Measurements from ENCODE around the gene GNPTG.

GNPTG gene

GRCh38 chr16:1338119-1338730, 13.5 kb upstream of the GNPTG start:
- peak; percentile 26 for TF ChIP-seq CTCF (IDR thresholded peaks at IDR 0.05; ENCODE audit: borderline replicate concordance, control extremely low read depth, extremely low read depth, insufficient read depth, missing control alignments)
- DNase-seq (ENCODE audit: low spot score) = no peak
- in situ Hi-C loops (cut with MboI; ENCODE audit: low sequenced_read_pairs, unreplicated experiment) = no loop called here

- in situ Hi-C loops (cut with MboI; ENCODE audit: low sequenced_read_pairs, unreplicated experiment) = no loop called here
- DNase-seq (ENCODE audit: low spot score) = no peak
Observed at GRCh38 chr16:1338855-1339675, 12.7 kb upstream of the GNPTG start.

GRCh38 chr16:1340730-1341494, 10.8 kb upstream of the GNPTG start:
- no peak for TF ChIP-seq CTCF (IDR thresholded peaks at IDR 0.05; ENCODE audit: borderline replicate concordance, control extremely low read depth, extremely low read depth, insufficient read depth, missing control alignments)
- in situ Hi-C loops (cut with MboI; ENCODE audit: low sequenced_read_pairs, unreplicated experiment) = no loop called here
- no peak for DNase-seq (ENCODE audit: low spot score)

More at GRCh38 chr16:1338855-1339675, 12.7 kb upstream of the GNPTG start:
- TF ChIP-seq CTCF (IDR thresholded peaks at IDR 0.05; ENCODE audit: borderline replicate concordance, control extremely low read depth, extremely low read depth, insufficient read depth, missing control alignments) = no peak

- no peak for TF ChIP-seq CTCF (IDR thresholded peaks at IDR 0.05; ENCODE audit: borderline replicate concordance, control extremely low read depth, extremely low read depth, insufficient read depth, missing control alignments)
- in situ Hi-C loops (cut with MboI; ENCODE audit: low sequenced_read_pairs, unreplicated experiment) = no loop called here
Observed at GRCh38 chr16:1341495-1342420, 10.0 kb upstream of the GNPTG start.

GRCh38 chr16:1342526-1343427, 9.0 kb upstream of the GNPTG start:
- no peak for TF ChIP-seq CTCF (IDR thresholded peaks at IDR 0.05; ENCODE audit: borderline replicate concordance, control extremely low read depth, extremely low read depth, insufficient read depth, missing control alignments)
- DNase-seq (ENCODE audit: low spot score) = peak; percentile 100
- in situ Hi-C loops (cut with MboI; ENCODE audit: low sequenced_read_pairs, unreplicated experiment) = no loop called here

More at GRCh38 chr16:1341495-1342420, 10.0 kb upstream of the GNPTG start:
- no peak for DNase-seq (ENCODE audit: low spot score)

All from GM13976 (cell line).